Measurements from ENCODE around the gene ATP10A.

The ATP10A gene

DNA sequence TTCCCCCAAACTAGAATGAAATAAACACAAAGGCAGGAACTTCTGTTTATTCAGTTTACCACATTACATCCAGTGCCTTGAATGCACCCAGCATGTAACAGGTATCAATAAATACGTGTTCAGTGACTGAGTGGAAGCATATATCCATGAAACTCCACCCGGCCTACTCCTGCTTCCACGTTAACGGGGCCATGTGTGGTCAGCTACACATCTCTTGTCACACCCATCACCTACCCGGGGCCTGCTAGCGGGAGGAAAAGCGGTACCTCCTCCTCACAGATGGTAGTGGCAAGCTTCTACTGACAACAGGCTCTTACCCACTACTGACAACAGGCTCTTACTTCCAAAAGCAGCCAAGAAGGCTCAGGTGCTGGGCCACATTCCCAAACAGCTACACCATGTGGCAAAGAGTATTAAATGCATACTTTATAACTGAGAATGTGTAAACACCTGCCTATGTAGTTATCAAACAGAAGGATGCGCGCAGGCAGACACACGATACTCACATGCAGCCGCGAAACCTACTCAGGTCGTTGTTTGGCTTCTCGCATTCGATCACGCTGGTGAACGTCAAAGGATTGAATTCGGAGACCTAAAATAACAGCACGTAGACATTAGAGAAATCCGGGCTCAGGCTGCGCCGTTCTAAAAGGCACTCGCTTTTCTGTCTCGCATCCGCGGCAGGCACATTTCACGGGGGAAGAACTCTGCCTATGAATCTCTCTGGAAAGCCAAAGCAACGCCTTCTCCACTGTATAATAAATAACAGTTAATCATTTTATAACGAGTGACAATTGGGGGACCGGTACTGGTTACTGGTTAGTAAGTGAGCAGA lies 127.4 kb downstream of the ATP10A start:
- Histone ChIP-seq H3K4me3 (ENCODE audit: control insufficient read depth in 1 of 7, extremely low read depth in 1 of 7, insufficient read depth in 4 of 7, low read depth in 2 of 7, low read length in 6 of 7) (no peak overlapping the region), H3K27me3 (replicated peaks in 2 of 5; ENCODE audit: control insufficient read depth in 4 of 5, insufficient read depth in 5 of 5, low read length in 4 of 5) (no peaks in the 10 kb centered on the region), H3K4me1 (ENCODE audit: control extremely low read depth in 1 of 4, control insufficient read depth in 4 of 4, insufficient read depth in 4 of 4, low read length in 3 of 4) (peaks cover 0 to 32% (median 22%) of the 10 kb centered on the region in 4 experiments), H3K27ac (ENCODE audit: insufficient read depth in 1 of 2, low read depth in 1 of 2, low read length in 2 of 2, poor library complexity in 1 of 2, severe bottlenecking in 2 of 2) (no peak overlapping the region), H3K9me3 (ENCODE audit: control extremely low read depth in 1 of 5, control insufficient read depth in 4 of 5, insufficient read depth in 2 of 5, low read depth in 1 of 5, low read length in 4 of 5) (no peaks in the 10 kb centered on the region), H3K36me3 (ENCODE audit: control insufficient read depth in 4 of 4, insufficient read depth in 4 of 4, low read length in 3 of 4) (peaks cover 0 to 11% (median 0%) of the 10 kb centered on the region in 4 experiments)
- WGBS (ENCODE audit: insufficient coverage), result 97% methylated on average over 25 of the region's 30 CpGs
- no peak for DNase-seq
- ChIA-PET CTCF (no interaction called here), POLR2A (no interaction called here)

DNA sequence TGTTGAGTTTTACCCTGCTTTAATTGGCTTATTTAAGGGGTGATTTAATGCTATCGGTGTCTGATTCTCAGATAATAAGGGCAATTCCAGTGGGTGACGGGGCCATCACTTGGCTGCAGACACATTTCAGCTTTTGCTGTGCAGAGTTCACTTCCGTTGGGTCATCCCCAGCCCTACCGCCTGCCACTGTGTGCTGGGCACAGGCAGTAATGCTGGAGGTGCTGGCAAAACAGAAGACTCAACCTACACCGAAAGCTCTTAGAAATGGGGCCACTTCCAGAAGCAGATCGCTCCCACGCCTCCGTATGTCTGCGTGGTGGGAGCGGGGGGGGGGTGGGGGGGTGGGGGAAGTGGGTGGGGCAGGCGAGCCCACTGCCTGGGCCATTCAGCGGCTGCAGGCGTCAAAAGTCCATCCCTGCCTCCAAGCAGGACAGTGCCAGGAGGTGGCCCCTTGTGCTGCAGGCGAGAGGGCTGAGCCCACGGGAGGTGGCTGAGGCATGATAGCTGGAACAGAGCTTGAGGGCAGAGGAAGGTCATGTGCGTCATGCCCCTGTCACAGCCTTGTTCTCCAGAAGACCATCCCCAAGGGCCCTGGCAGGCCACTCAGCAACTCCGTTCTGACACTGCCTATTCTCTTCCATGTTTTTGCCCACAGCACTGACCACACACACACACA lies 128.3 kb downstream of the ATP10A start:
- WGBS (ENCODE audit: insufficient coverage), result 98% methylated on average over 16 of the region's 17 CpGs
- Histone ChIP-seq H3K36me3 (ENCODE audit: control insufficient read depth in 4 of 4, insufficient read depth in 4 of 4, low read length in 3 of 4) (peaks cover 0 to 11% (median 0%) of the 10 kb centered on the region in 4 experiments), H3K27me3 (replicated peaks in 2 of 5; ENCODE audit: control insufficient read depth in 4 of 5, insufficient read depth in 5 of 5, low read length in 4 of 5) (no peaks in the 10 kb centered on the region), H3K27ac (ENCODE audit: insufficient read depth in 1 of 2, low read depth in 1 of 2, low read length in 2 of 2, poor library complexity in 1 of 2, severe bottlenecking in 2 of 2) (no peak overlapping the region), H3K9me3 (ENCODE audit: control extremely low read depth in 1 of 5, control insufficient read depth in 4 of 5, insufficient read depth in 2 of 5, low read depth in 1 of 5, low read length in 4 of 5) (no peaks in the 10 kb centered on the region), H3K4me1 (ENCODE audit: control extremely low read depth in 1 of 4, control insufficient read depth in 4 of 4, insufficient read depth in 4 of 4, low read length in 3 of 4) (peaks cover 0 to 22% (median 14%) of the 10 kb centered on the region in 4 experiments), H3K4me3 (ENCODE audit: control insufficient read depth in 1 of 7, extremely low read depth in 1 of 7, insufficient read depth in 4 of 7, low read depth in 2 of 7, low read length in 6 of 7) (no peak overlapping the region)
- ChIA-PET POLR2A (no interaction called here), CTCF (no interaction called here)
- DNase-seq, result no peak

DNA sequence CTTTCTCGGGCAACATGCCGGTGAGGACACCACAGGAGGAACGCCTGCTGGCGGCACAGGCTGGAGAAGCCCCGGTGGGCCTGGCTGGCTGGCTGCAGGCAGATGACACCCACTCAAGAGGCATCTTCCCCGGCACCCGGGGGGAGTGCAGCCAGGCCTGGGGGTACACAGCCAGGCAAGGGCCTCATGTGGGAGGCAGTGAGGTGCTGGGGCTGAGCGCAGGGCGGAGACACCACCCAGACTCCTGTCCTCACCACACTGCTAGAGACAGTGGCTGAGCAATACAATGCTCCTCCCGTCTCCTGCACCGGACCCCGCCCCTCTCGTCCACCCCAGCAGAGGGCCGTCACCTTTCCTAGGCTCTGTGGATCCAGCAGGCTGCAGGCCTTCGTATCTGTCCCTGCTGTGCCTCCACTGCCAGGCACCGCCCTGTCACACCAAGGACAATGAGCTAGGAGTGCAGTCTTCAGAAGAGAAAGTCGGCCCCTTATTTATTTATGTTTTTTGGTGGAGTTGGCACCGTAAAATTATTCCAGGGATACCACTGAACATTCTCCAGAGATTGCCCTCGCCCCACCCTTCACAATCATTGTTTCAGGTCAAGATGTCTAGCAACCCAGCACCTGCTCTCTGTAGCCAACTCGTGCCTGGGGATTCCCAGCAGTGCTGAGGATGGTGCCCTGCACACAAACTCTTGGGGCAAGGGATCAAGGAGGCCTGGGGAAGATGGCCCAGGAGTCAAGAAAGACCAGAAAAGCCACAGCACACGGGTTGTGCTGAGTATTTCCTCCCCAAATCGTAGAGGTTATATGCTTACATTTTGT lies 129.1 kb downstream of the ATP10A start:
- 95% methylated on average over 18 of the region's 22 CpGs for WGBS (ENCODE audit: insufficient coverage)
- peaks cover 0 to 11% (median 0%) of the 10 kb centered on the region in 4 experiments for H3K36me3 ChIP-seq (ENCODE audit: control insufficient read depth in 4 of 4, insufficient read depth in 4 of 4, low read length in 3 of 4)
- ChIA-PET POLR2A (no interaction called here), CTCF (no interaction called here)
- no peaks in the 10 kb centered on the region for H3K9me3 ChIP-seq (ENCODE audit: control extremely low read depth in 1 of 5, control insufficient read depth in 4 of 5, insufficient read depth in 2 of 5, low read depth in 1 of 5, low read length in 4 of 5)
- peaks cover 0 to 15% (median 9%) of the 10 kb centered on the region in 4 experiments for H3K4me1 ChIP-seq (ENCODE audit: control extremely low read depth in 1 of 4, control insufficient read depth in 4 of 4, insufficient read depth in 4 of 4, low read length in 3 of 4)
- H3K4me3 ChIP-seq (ENCODE audit: control insufficient read depth in 1 of 7, extremely low read depth in 1 of 7, insufficient read depth in 4 of 7, low read depth in 2 of 7, low read length in 6 of 7), result no peak overlapping the region
- H3K27ac ChIP-seq (ENCODE audit: insufficient read depth in 1 of 2, low read depth in 1 of 2, low read length in 2 of 2, poor library complexity in 1 of 2, severe bottlenecking in 2 of 2), result no peak overlapping the region
- no peaks in the 10 kb centered on the region for H3K27me3 ChIP-seq (replicated peaks in 2 of 5; ENCODE audit: control insufficient read depth in 4 of 5, insufficient read depth in 5 of 5, low read length in 4 of 5)
- no peak for DNase-seq

DNA sequence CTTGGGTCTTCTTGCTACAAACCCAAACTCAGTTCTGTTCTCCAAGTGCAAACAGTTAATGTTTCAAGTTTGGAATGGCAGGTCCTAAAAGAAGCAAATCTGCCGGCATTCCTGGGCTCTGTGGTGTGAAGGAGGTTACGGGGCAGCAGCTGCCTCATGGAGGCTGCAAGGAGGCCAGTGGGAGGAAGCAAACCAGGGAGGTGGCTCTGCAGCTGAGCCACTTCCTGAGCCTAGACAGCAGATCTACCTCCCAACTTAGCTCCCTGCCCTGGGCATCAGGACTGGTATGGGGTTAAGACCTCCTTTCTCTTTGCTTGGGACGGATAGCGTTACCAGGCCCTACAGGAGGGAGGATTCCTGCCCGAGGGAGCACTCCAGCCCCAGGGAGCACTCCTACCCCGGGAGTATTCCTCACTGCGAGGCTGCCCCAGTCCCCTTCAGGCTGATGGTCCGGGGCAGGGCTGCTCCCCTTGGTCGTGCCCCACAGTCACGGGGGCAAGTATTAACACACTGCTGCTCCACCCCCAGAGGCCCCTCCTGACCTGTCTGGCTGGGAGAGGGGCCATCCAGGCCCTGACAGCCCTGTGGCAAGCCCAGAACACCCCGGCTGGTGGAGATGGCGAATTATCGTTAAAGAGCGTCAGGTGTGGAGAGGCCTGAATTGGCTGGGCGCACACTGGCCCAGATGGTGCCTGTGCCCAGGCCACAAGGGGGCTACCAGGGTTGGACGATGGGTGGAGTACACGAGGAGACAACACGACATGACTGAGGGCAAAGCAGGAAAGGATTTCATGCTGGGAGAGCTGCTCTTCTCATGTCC lies 129.9 kb downstream of the ATP10A start:
- H3K27me3 ChIP-seq (replicated peaks in 2 of 5; ENCODE audit: control insufficient read depth in 4 of 5, insufficient read depth in 5 of 5, low read length in 4 of 5), result no peaks in the 10 kb centered on the region
- H3K36me3 ChIP-seq (ENCODE audit: control insufficient read depth in 4 of 4, insufficient read depth in 4 of 4, low read length in 3 of 4), result peaks cover 0 to 11% (median 0%) of the 10 kb centered on the region in 4 experiments
- no peaks in the 10 kb centered on the region for H3K9me3 ChIP-seq (ENCODE audit: control extremely low read depth in 1 of 5, control insufficient read depth in 4 of 5, insufficient read depth in 2 of 5, low read depth in 1 of 5, low read length in 4 of 5)
- 88% methylated on average over 11 of the region's 18 CpGs for WGBS (ENCODE audit: insufficient coverage)
- H3K4me3 ChIP-seq (ENCODE audit: control insufficient read depth in 1 of 7, extremely low read depth in 1 of 7, insufficient read depth in 4 of 7, low read depth in 2 of 7, low read length in 6 of 7), result no peak overlapping the region
- ChIA-PET CTCF (no interaction called here), POLR2A (no interaction called here)
- peaks cover 0 to 7% (median 3%) of the 10 kb centered on the region in 4 experiments for H3K4me1 ChIP-seq (ENCODE audit: control extremely low read depth in 1 of 4, control insufficient read depth in 4 of 4, insufficient read depth in 4 of 4, low read length in 3 of 4)
- H3K27ac ChIP-seq (ENCODE audit: insufficient read depth in 1 of 2, low read depth in 1 of 2, low read length in 2 of 2, poor library complexity in 1 of 2, severe bottlenecking in 2 of 2), result no peak overlapping the region
- DNase-seq, result no peak

DNA sequence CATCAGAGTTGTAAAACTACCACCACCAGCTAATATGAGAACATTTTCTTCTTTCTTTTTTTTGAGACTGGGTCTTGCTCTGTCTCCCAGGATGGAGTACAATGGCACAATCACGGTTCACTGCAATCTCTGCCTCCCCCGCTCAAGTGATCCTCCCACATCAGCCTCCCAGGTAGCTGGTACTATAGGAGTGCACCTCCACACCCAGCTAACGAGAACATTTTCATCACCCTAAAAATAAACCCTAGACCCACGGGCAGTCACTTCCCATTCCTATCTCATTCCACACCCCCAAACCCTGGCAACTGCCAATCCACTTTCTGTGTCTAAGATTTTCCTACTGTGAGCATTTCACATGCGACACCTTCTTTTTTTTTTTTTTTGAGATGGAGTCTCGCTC lies 130.9 kb downstream of the ATP10A start:
- Histone ChIP-seq H3K4me3 (ENCODE audit: control insufficient read depth in 1 of 7, extremely low read depth in 1 of 7, insufficient read depth in 4 of 7, low read depth in 2 of 7, low read length in 6 of 7) (no peak overlapping the region), H3K9me3 (ENCODE audit: control extremely low read depth in 1 of 5, control insufficient read depth in 4 of 5, insufficient read depth in 2 of 5, low read depth in 1 of 5, low read length in 4 of 5) (no peaks in the 10 kb centered on the region), H3K27me3 (replicated peaks in 2 of 5; ENCODE audit: control insufficient read depth in 4 of 5, insufficient read depth in 5 of 5, low read length in 4 of 5) (no peaks in the 10 kb centered on the region), H3K27ac (ENCODE audit: insufficient read depth in 1 of 2, low read depth in 1 of 2, low read length in 2 of 2, poor library complexity in 1 of 2, severe bottlenecking in 2 of 2) (no peak overlapping the region), H3K36me3 (ENCODE audit: control insufficient read depth in 4 of 4, insufficient read depth in 4 of 4, low read length in 3 of 4) (peaks cover 0 to 11% (median 0%) of the 10 kb centered on the region in 4 experiments), H3K4me1 (ENCODE audit: control extremely low read depth in 1 of 4, control insufficient read depth in 4 of 4, insufficient read depth in 4 of 4, low read length in 3 of 4) (no peaks in the 10 kb centered on the region)
- ChIA-PET POLR2A (no interaction called here), CTCF (no interaction called here)
- no peak for DNase-seq
- WGBS (ENCODE audit: insufficient coverage), result 94% methylated on average over 3 of the region's 6 CpGs

DNA sequence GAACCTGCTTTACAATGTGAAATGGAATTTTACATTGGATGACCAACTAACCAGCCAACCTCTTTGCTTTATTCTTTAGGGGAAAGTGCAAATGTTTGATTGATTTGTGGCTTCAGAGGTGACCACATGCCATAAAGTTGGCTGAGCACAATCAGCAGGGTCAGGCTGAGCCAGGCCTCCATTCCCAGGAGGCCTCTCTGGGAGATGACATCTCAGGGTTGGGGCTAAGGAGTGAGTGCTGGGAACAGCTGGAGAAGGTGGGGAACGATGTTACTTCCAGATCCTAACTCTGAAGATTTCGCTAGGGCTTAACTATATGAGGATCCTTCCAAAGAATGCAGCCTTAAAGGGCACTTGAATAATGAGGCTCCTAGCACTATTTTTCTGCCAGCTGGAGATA lies 131.7 kb downstream of the ATP10A start:
- no peak for DNase-seq
- no peaks in the 10 kb centered on the region for H3K4me1 ChIP-seq (ENCODE audit: control extremely low read depth in 1 of 4, control insufficient read depth in 4 of 4, insufficient read depth in 4 of 4, low read length in 3 of 4)
- no peak overlapping the region for H3K27ac ChIP-seq (ENCODE audit: insufficient read depth in 1 of 2, low read depth in 1 of 2, low read length in 2 of 2, poor library complexity in 1 of 2, severe bottlenecking in 2 of 2)
- no peak overlapping the region for H3K4me3 ChIP-seq (ENCODE audit: control insufficient read depth in 1 of 7, extremely low read depth in 1 of 7, insufficient read depth in 4 of 7, low read depth in 2 of 7, low read length in 6 of 7)
- H3K36me3 ChIP-seq (ENCODE audit: control insufficient read depth in 4 of 4, insufficient read depth in 4 of 4, low read length in 3 of 4), result peaks cover 0 to 11% (median 0%) of the 10 kb centered on the region in 4 experiments
- H3K27me3 ChIP-seq (replicated peaks in 2 of 5; ENCODE audit: control insufficient read depth in 4 of 5, insufficient read depth in 5 of 5, low read length in 4 of 5), result no peaks in the 10 kb centered on the region
- no peaks in the 10 kb centered on the region for H3K9me3 ChIP-seq (ENCODE audit: control extremely low read depth in 1 of 5, control insufficient read depth in 4 of 5, insufficient read depth in 2 of 5, low read depth in 1 of 5, low read length in 4 of 5)
- WGBS (ENCODE audit: insufficient coverage), result 94% methylated on average over 2 of the region's 2 CpGs
- POLR2A ChIA-PET, result no interaction called here
- CTCF ChIA-PET, result no interaction called here
